ENCODE results near the gene DGCR8. TPM values are rescaled to one million over a fixed set of nuclear protein-coding genes. Genes with fewer than 3 reads are reported as not detected.
A peak's percentile ranks its signal among the peaks of the same experiment; 100 is the strongest.

Gene DGCR8
- total RNA-seq, 1 donor from 2014 or later = 35.5 TPM

- intact Hi-C loops (cut with DNase I) = no loop called here
- Histone ChIP-seq H3K9me3 (no peaks in the 10 kb centered on the region), H3K27ac (no peak overlapping the region), H3K4me1 (peaks cover 54% of the 10 kb centered on the region), H3K4me3 (no peak overlapping the region), H3K36me3 (no peaks in the 10 kb centered on the region), H3K27me3 (no peaks in the 10 kb centered on the region)
- TF ChIP-seq, protein P1, sequence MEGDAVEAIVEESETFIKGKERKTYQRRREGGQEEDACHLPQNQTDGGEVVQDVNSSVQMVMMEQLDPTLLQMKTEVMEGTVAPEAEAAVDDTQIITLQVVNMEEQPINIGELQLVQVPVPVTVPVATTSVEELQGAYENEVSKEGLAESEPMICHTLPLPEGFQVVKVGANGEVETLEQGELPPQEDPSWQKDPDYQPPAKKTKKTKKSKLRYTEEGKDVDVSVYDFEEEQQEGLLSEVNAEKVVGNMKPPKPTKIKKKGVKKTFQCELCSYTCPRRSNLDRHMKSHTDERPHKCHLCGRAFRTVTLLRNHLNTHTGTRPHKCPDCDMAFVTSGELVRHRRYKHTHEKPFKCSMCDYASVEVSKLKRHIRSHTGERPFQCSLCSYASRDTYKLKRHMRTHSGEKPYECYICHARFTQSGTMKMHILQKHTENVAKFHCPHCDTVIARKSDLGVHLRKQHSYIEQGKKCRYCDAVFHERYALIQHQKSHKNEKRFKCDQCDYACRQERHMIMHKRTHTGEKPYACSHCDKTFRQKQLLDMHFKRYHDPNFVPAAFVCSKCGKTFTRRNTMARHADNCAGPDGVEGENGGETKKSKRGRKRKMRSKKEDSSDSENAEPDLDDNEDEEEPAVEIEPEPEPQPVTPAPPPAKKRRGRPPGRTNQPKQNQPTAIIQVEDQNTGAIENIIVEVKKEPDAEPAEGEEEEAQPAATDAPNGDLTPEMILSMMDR (IDR thresholded peaks at IDR 0.05) = no peak
- no peak for ATAC-seq
- no peak for DNase-seq
These were observed 56.0 kb downstream of the DGCR8 start for GRCh38 chr22:20135806-20136602.

DNA sequence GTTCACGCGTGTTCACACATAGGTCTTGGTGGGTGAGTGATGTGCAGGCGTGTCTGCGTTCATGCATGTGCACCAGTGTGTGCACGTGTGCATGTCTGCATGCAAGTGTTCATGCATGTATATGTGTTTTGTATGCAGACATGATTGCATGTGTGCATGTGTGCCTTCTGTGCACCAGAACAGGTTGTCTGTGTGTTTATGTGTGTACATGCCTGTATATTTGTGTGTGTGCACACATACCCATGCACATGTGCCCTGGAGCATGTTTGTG is 56.5 kb downstream of the DGCR8 start:
- H3K27me3 ChIP-seq = no peaks in the 10 kb centered on the region
- H3K36me3 ChIP-seq = no peaks in the 10 kb centered on the region
- ATAC-seq = no peak
- TF ChIP-seq, protein P1 (IDR thresholded peaks at IDR 0.05) = no peak
- intact Hi-C loops (cut with DNase I) = no loop called here
- no peaks in the 10 kb centered on the region for H3K9me3 ChIP-seq
- DNase-seq = no peak
- peaks cover 54% of the 10 kb centered on the region for H3K4me1 ChIP-seq
- no peak overlapping the region for H3K4me3 ChIP-seq
- no peak overlapping the region for H3K27ac ChIP-seq

DNA sequence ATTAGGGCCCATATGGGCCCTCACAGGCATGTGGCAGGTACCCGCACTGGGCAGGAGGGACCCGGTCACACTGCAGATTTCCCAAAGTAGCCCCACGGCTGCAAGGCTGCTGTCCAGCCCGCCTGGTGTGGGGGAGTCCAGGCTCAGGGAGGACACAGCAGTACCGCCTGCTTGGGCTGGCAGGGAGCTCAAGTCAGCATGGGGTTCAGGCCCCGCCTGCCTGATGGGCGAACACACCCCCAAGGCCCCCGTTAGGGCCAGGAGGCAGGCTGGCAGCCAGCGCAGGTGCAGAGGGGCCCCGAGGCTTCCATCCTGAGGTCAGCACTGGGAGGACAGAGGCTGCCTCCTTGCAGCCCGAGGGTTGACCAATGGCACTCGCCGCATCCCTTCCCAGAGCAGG is 57.1 kb downstream of the DGCR8 start:
- no peak overlapping the region for H3K4me3 ChIP-seq
- H3K27me3 ChIP-seq = no peaks in the 10 kb centered on the region
- ATAC-seq (no peak), DNase-seq (no peak)
- TF ChIP-seq, protein P1 (IDR thresholded peaks at IDR 0.05) = no peak
- H3K4me1 ChIP-seq = peaks cover 54% of the 10 kb centered on the region
- intact Hi-C loops (cut with DNase I) = no loop called here
- H3K9me3 ChIP-seq = no peaks in the 10 kb centered on the region
- H3K27ac ChIP-seq = no peak overlapping the region
- no peaks in the 10 kb centered on the region for H3K36me3 ChIP-seq

- no peak overlapping the region for H3K4me3 ChIP-seq
- no peaks in the 10 kb centered on the region for H3K27me3 ChIP-seq
- H3K27ac ChIP-seq = no peak overlapping the region
- H3K36me3 ChIP-seq = no peaks in the 10 kb centered on the region
- DNase-seq (no peak), ATAC-seq (peak; percentile 33)
- TF ChIP-seq, protein P1 (IDR thresholded peaks at IDR 0.05) = no peak
- H3K9me3 ChIP-seq = no peaks in the 10 kb centered on the region
- intact Hi-C loops (cut with DNase I) = no loop called here
- H3K4me1 ChIP-seq = peaks cover 47% of the 10 kb centered on the region
These were observed 57.8 kb downstream of the DGCR8 start for GRCh38 chr22:20137671-20138416.

DNA sequence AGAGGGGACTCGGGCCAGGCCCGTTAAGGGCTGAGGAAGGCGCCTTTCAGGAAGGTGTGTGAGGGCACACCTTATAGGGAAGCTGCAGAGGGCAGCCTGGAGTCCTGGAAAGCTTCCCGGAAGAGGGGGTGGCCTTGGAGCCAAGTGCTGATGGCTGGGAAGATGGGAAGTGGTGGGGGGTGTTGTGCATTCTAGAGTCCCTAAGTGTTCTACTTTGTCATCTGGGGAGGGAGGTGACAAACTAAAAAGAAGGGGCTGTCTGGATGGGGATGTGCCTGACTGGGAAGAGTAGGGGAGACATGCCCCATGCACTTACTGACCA is 58.3 kb downstream of the DGCR8 start:
- Histone ChIP-seq H3K9me3 (no peaks in the 10 kb centered on the region), H3K27ac (no peak overlapping the region), H3K4me1 (peaks cover 42% of the 10 kb centered on the region), H3K4me3 (no peak overlapping the region), H3K27me3 (no peaks in the 10 kb centered on the region), H3K36me3 (no peaks in the 10 kb centered on the region)
- peak; percentile 1 for ATAC-seq
- DNase-seq = no peak
- intact Hi-C loops (cut with DNase I) = no loop called here
- TF ChIP-seq, protein P1 (IDR thresholded peaks at IDR 0.05) = no peak
